ENCODE measurements around the gene LRP8.

LRP8 gene

GRCh38 chr1:53375440-53375839 is 47.6 kb upstream of the LRP8 start:
- no peak for TF ChIP-seq CTCF (conservative IDR thresholded peaks at IDR 0.05; ENCODE audit: low read depth, low read length)
- Histone ChIP-seq H3K36me3 (ENCODE audit: insufficient read depth) (no peaks in the 10 kb centered on the region), H3K27ac (no peak overlapping the region), H4K20me1 (ENCODE audit: insufficient read depth) (no peaks in the 10 kb centered on the region), H3K9ac (no peak overlapping the region), H3K4me1 (ENCODE audit: low read depth, poor library complexity, severe bottlenecking) (no peaks in the 10 kb centered on the region), H2AFZ (ENCODE audit: low read depth) (no peak overlapping the region), H3K79me2 (ENCODE audit: insufficient read depth, low read depth) (no peaks in the 10 kb centered on the region), H3K4me3 (IDR thresholded peaks at IDR 0.05; ENCODE audit: insufficient read depth, low read depth, low read length) (no peak overlapping the region), H3K27me3 (ENCODE audit: insufficient read depth, low read depth) (no peaks in the 10 kb centered on the region), H3K4me2 (no peak overlapping the region)

- no peaks in the 10 kb centered on the region for H3K27me3 ChIP-seq (ENCODE audit: insufficient read depth, low read depth)
- H3K4me2 ChIP-seq = no peak overlapping the region
- no peak overlapping the region for H2AFZ ChIP-seq (ENCODE audit: low read depth)
- no peak overlapping the region for H3K27ac ChIP-seq
- no peaks in the 10 kb centered on the region for H3K36me3 ChIP-seq (ENCODE audit: insufficient read depth)
- H3K4me3 ChIP-seq (IDR thresholded peaks at IDR 0.05; ENCODE audit: insufficient read depth, low read depth, low read length) = no peak overlapping the region
- no peaks in the 10 kb centered on the region for H3K4me1 ChIP-seq (ENCODE audit: low read depth, poor library complexity, severe bottlenecking)
- no peaks in the 10 kb centered on the region for H4K20me1 ChIP-seq (ENCODE audit: insufficient read depth)
- H3K79me2 ChIP-seq (ENCODE audit: insufficient read depth, low read depth) = no peaks in the 10 kb centered on the region
- no peak overlapping the region for H3K9ac ChIP-seq
- TF ChIP-seq CTCF (conservative IDR thresholded peaks at IDR 0.05; ENCODE audit: low read depth, low read length) = no peak
Measured at GRCh38 chr1:53373246-53373645, 45.4 kb upstream of the LRP8 start.

GRCh38 chr1:53372501-53372951 is 44.7 kb upstream of the LRP8 start:
- Histone ChIP-seq H3K9ac (no peak overlapping the region), H3K27me3 (ENCODE audit: insufficient read depth, low read depth) (no peaks in the 10 kb centered on the region), H2AFZ (ENCODE audit: low read depth) (no peak overlapping the region), H3K36me3 (ENCODE audit: insufficient read depth) (no peaks in the 10 kb centered on the region), H3K4me1 (ENCODE audit: low read depth, poor library complexity, severe bottlenecking) (no peaks in the 10 kb centered on the region), H3K4me3 (IDR thresholded peaks at IDR 0.05; ENCODE audit: insufficient read depth, low read depth, low read length) (no peak overlapping the region), H3K4me2 (no peak overlapping the region), H3K79me2 (ENCODE audit: insufficient read depth, low read depth) (no peaks in the 10 kb centered on the region), H4K20me1 (ENCODE audit: insufficient read depth) (no peaks in the 10 kb centered on the region), H3K27ac (no peak overlapping the region)
- no peak for TF ChIP-seq CTCF (conservative IDR thresholded peaks at IDR 0.05; ENCODE audit: low read depth, low read length)

GRCh38 chr1:53371851-53372250 is 44.0 kb upstream of the LRP8 start:
- H2AFZ ChIP-seq (ENCODE audit: low read depth) = no peak overlapping the region
- no peaks in the 10 kb centered on the region for H3K79me2 ChIP-seq (ENCODE audit: insufficient read depth, low read depth)
- H3K4me3 ChIP-seq (IDR thresholded peaks at IDR 0.05; ENCODE audit: insufficient read depth, low read depth, low read length) = no peak overlapping the region
- H3K27ac ChIP-seq = no peak overlapping the region
- no peaks in the 10 kb centered on the region for H4K20me1 ChIP-seq (ENCODE audit: insufficient read depth)
- no peak overlapping the region for H3K9ac ChIP-seq
- no peak for TF ChIP-seq CTCF (conservative IDR thresholded peaks at IDR 0.05; ENCODE audit: low read depth, low read length)
- H3K36me3 ChIP-seq (ENCODE audit: insufficient read depth) = no peaks in the 10 kb centered on the region
- H3K4me2 ChIP-seq = no peak overlapping the region
- H3K4me1 ChIP-seq (ENCODE audit: low read depth, poor library complexity, severe bottlenecking) = no peaks in the 10 kb centered on the region
- no peaks in the 10 kb centered on the region for H3K27me3 ChIP-seq (ENCODE audit: insufficient read depth, low read depth)

Data from KMS-11 (cell line).